ENCODE data around the gene ELFN2.

ELFN2 gene

GRCh38 chr22:37368058-37368457 is 59.2 kb downstream of the ELFN2 start:
- no peak overlapping the region for H3K4me3 ChIP-seq (ENCODE audit: low read depth, low read length)
- H3K27ac ChIP-seq: no peak overlapping the region
- H3K36me3 ChIP-seq (replicated peaks): no peaks in the 10 kb centered on the region
- in situ Hi-C loops (cut with HindIII; ENCODE audit: low pct_ligation_motif_present, low sequenced_read_pairs): no loop called here
- TF ChIP-seq CTCF (IDR thresholded peaks at IDR 0.05; ENCODE audit: low read depth, low read length, missing control alignments): no peak
- no peaks in the 10 kb centered on the region for H3K27me3 ChIP-seq (replicated peaks)
- DNase-seq: no peak

- Histone ChIP-seq H3K27me3 (replicated peaks) (no peaks in the 10 kb centered on the region), H3K27ac (no peak overlapping the region), H3K4me3 (ENCODE audit: low read depth, low read length) (no peak overlapping the region), H3K36me3 (replicated peaks) (no peaks in the 10 kb centered on the region)
- DNase-seq: no peak
- TF ChIP-seq CTCF (IDR thresholded peaks at IDR 0.05; ENCODE audit: low read depth, low read length, missing control alignments): no peak
- in situ Hi-C loops (cut with HindIII; ENCODE audit: low pct_ligation_motif_present, low sequenced_read_pairs): no loop called here
These were observed 60.7 kb downstream of the ELFN2 start for GRCh38 chr22:37366601-37367000.

GRCh38 chr22:37365950-37366349 is 61.3 kb downstream of the ELFN2 start:
- in situ Hi-C loops (cut with HindIII; ENCODE audit: low pct_ligation_motif_present, low sequenced_read_pairs): no loop called here
- TF ChIP-seq CTCF (IDR thresholded peaks at IDR 0.05; ENCODE audit: low read depth, low read length, missing control alignments): no peak
- no peak overlapping the region for H3K4me3 ChIP-seq (ENCODE audit: low read depth, low read length)
- no peaks in the 10 kb centered on the region for H3K36me3 ChIP-seq (replicated peaks)
- no peaks in the 10 kb centered on the region for H3K27me3 ChIP-seq (replicated peaks)
- no peak for DNase-seq
- no peak overlapping the region for H3K27ac ChIP-seq

- Histone ChIP-seq H3K36me3 (replicated peaks) (no peaks in the 10 kb centered on the region), H3K4me3 (ENCODE audit: low read depth, low read length) (no peak overlapping the region), H3K27me3 (replicated peaks) (no peaks in the 10 kb centered on the region), H3K27ac (no peak overlapping the region)
- TF ChIP-seq CTCF (IDR thresholded peaks at IDR 0.05; ENCODE audit: low read depth, low read length, missing control alignments): no peak
- in situ Hi-C loops (cut with HindIII; ENCODE audit: low pct_ligation_motif_present, low sequenced_read_pairs): no loop called here
- DNase-seq: no peak
These were observed 63.9 kb downstream of the ELFN2 start for GRCh38 chr22:37363261-37363992.

GRCh38 chr22:37362621-37363020 is 64.7 kb downstream of the ELFN2 start:
- DNase-seq: no peak

More at GRCh38 chr22:37362621-37363020, 64.7 kb downstream of the ELFN2 start:
- no peak overlapping the region for H3K27ac ChIP-seq
- no peaks in the 10 kb centered on the region for H3K36me3 ChIP-seq (replicated peaks)
- no peak for TF ChIP-seq CTCF (IDR thresholded peaks at IDR 0.05; ENCODE audit: low read depth, low read length, missing control alignments)
- in situ Hi-C loops (cut with HindIII; ENCODE audit: low pct_ligation_motif_present, low sequenced_read_pairs): no loop called here
- H3K27me3 ChIP-seq (replicated peaks): no peaks in the 10 kb centered on the region
- H3K4me3 ChIP-seq (ENCODE audit: low read depth, low read length): no peak overlapping the region

All from brain microvascular endothelial cell (primary cell).